ENCODE results near the gene NLK. TPM values are rescaled to one million over a fixed set of nuclear protein-coding genes. Genes with fewer than 3 reads are reported as not detected.

NLK gene
- total RNA-seq, 2 experiments from 2014 or later, result 18.1 to 27.8 TPM

DNA sequence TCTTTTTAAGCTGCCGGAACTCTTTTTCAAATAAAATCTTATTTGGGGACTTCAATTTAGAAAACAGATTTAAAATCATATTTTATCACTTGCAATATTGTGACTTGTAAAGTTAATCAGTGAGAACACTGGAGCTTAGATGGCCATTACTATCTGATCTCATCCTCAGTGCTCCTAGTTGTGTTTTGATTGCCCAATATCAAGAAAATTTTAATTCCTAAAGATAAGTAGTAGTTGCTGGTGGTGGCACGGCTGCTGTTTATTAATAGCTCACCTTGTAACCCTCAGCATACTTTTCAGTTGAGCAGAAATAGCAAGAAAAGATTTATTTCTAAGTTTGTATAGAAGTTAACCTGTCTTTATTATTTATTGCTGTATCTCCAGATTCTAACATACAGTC, 124.0 kb downstream of the NLK start:
- no peaks in the 10 kb centered on the region for H3K9me2 ChIP-seq (ENCODE audit: insufficient read depth, low read length)
- TF ChIP-seq EZH2phosphoT487 (IDR thresholded peaks at IDR 0.05; ENCODE audit: borderline replicate concordance, low read depth, low read length), result no peak
- TF ChIP-seq, protein P1, sequence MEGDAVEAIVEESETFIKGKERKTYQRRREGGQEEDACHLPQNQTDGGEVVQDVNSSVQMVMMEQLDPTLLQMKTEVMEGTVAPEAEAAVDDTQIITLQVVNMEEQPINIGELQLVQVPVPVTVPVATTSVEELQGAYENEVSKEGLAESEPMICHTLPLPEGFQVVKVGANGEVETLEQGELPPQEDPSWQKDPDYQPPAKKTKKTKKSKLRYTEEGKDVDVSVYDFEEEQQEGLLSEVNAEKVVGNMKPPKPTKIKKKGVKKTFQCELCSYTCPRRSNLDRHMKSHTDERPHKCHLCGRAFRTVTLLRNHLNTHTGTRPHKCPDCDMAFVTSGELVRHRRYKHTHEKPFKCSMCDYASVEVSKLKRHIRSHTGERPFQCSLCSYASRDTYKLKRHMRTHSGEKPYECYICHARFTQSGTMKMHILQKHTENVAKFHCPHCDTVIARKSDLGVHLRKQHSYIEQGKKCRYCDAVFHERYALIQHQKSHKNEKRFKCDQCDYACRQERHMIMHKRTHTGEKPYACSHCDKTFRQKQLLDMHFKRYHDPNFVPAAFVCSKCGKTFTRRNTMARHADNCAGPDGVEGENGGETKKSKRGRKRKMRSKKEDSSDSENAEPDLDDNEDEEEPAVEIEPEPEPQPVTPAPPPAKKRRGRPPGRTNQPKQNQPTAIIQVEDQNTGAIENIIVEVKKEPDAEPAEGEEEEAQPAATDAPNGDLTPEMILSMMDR (conservative IDR thresholded peaks at IDR 0.05; ENCODE audit: low read length), result no peak
- H3K36me3 ChIP-seq (ENCODE audit: insufficient read depth, low read length), result peaks cover 15% of the 10 kb centered on the region; the same call in 1 of the 2 replicates
- ChIA-PET CTCF (ENCODE audit: unreplicated experiment) (no interaction called here), POLR2A (no interaction called here)
- no peak overlapping the region for H2AFZ ChIP-seq (ENCODE audit: low read length)
- no peaks in the 10 kb centered on the region for H3K79me2 ChIP-seq (ENCODE audit: insufficient read depth, low read depth, low read length)
- H3K27ac ChIP-seq (ENCODE audit: low read depth, low read length, poor library complexity, severe bottlenecking), result no peak overlapping the region
- intact Hi-C loops (cut with micrococcal nuclease; ENCODE audit: unreplicated experiment), result no loop called here
- H3K9me3 ChIP-seq (ENCODE audit: low read length), result no peaks in the 10 kb centered on the region
- no peaks in the 10 kb centered on the region for H4K20me1 ChIP-seq (ENCODE audit: insufficient read depth, low read length)
- no peak overlapping the region for H3K4me3 ChIP-seq (ENCODE audit: low read depth, low read length, poor library complexity, severe bottlenecking)
- DNase-seq (ENCODE audit: low spot score), result no peak
- BruUV-seq (replicated peaks), result no TSS peak
- H3K4me2 ChIP-seq (ENCODE audit: low read length), result no peak overlapping the region
- H3K4me1 ChIP-seq (ENCODE audit: insufficient read depth, low read length, poor library complexity, severe bottlenecking), result no peaks in the 10 kb centered on the region

DNA sequence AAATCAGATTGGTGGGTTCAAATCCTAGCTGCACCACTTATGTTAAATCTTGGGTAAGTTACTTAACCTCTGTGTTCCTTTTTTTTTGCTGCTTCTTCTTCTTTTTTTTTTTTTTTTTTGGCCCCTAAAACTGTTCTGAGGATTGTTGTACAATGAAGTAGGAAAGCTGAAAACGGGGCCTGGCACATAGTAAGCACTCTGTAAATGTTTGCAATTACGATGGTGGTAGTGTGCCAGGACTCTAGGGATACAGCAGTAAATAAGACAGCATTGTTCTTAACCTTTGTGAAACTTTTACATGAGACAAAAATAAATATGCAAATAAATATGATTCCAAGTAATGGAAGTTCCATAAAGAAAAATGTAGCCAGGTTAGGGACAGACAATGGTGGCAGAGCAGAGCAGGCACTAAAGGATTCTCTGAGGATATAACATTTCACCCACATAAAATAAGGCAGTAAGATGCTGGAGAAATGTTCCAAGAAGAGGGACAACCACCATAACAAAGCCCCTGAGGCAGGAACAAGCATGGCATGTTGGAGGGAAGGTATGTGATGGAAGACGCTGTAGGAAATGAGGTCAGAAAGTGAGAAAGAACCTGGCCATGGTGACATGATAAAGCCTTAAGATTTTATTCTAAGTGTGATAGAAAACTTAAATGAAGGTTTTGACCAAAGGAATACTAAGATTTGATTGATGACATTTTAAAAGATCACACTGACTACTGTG, 127.3 kb downstream of the NLK start:
- no peaks in the 10 kb centered on the region for H3K79me2 ChIP-seq (ENCODE audit: insufficient read depth, low read depth, low read length)
- TF ChIP-seq EZH2phosphoT487 (IDR thresholded peaks at IDR 0.05; ENCODE audit: borderline replicate concordance, low read depth, low read length), result no peak
- TF ChIP-seq, protein P1 (conservative IDR thresholded peaks at IDR 0.05; ENCODE audit: low read length), result no peak

DNA sequence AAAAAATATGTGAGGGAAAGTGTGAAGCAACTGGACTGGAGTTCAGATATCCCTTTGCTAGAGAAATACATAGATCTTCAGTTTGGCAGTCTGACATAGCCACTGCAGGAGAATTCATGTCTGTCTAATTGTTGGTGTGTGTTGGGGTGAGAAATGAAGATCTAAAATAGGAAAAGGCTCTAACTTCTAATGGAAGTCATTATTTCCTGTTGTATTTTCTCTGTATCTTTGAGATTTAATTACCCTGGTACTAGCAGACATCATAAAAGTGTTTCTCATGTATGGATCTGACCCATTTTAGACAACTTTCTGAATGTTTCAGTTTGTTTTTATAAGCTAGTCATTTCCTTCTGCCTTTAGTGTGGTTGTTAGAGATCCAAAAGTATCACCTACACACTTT, 128.3 kb downstream of the NLK start:
- no peak overlapping the region for H2AFZ ChIP-seq (ENCODE audit: low read length)
- no peaks in the 10 kb centered on the region for H4K20me1 ChIP-seq (ENCODE audit: insufficient read depth, low read length)
- no peak overlapping the region for H3K27ac ChIP-seq (ENCODE audit: low read depth, low read length, poor library complexity, severe bottlenecking)
- H3K9me3 ChIP-seq (ENCODE audit: low read length), result no peaks in the 10 kb centered on the region
- H3K36me3 ChIP-seq (ENCODE audit: insufficient read depth, low read length), result peaks cover 28% of the 10 kb centered on the region; the same call in 1 of the 2 replicates
- BruUV-seq (replicated peaks), result no TSS peak
- ChIA-PET CTCF (ENCODE audit: unreplicated experiment) (no interaction called here), POLR2A (interaction anchor here (0.6 to 1.9 kb wide), 2 partner anchors 9 to 318 kb away, joined by 3 to 4 read pairs; no protein-coding TSS in a partner anchor)
- no peaks in the 10 kb centered on the region for H3K4me1 ChIP-seq (ENCODE audit: insufficient read depth, low read length, poor library complexity, severe bottlenecking)
- intact Hi-C loops (cut with micrococcal nuclease; ENCODE audit: unreplicated experiment), result no loop called here
- no peak overlapping the region for H3K4me3 ChIP-seq (ENCODE audit: low read depth, low read length, poor library complexity, severe bottlenecking)
- H3K79me2 ChIP-seq (ENCODE audit: insufficient read depth, low read depth, low read length), result no peaks in the 10 kb centered on the region
- H3K9me2 ChIP-seq (ENCODE audit: insufficient read depth, low read length), result no peaks in the 10 kb centered on the region
- DNase-seq (ENCODE audit: low spot score), result no peak
- TF ChIP-seq, protein P1 (conservative IDR thresholded peaks at IDR 0.05; ENCODE audit: low read length), result no peak
- TF ChIP-seq EZH2phosphoT487 (IDR thresholded peaks at IDR 0.05; ENCODE audit: borderline replicate concordance, low read depth, low read length), result no peak
- H3K4me2 ChIP-seq (ENCODE audit: low read length), result no peak overlapping the region

More for the DNA sequence above, 127.3 kb downstream of the NLK start:
- DNase-seq (ENCODE audit: low spot score), result no peak
- no TSS peak for BruUV-seq (replicated peaks)
- Histone ChIP-seq H3K36me3 (ENCODE audit: insufficient read depth, low read length) (peaks cover 28% of the 10 kb centered on the region; the same call in 1 of the 2 replicates), H4K20me1 (ENCODE audit: insufficient read depth, low read length) (no peaks in the 10 kb centered on the region), H3K9me3 (ENCODE audit: low read length) (no peaks in the 10 kb centered on the region), H3K27ac (ENCODE audit: low read depth, low read length, poor library complexity, severe bottlenecking) (no peak overlapping the region), H3K4me3 (ENCODE audit: low read depth, low read length, poor library complexity, severe bottlenecking) (no peak overlapping the region), H3K4me2 (ENCODE audit: low read length) (no peak overlapping the region), H3K9me2 (ENCODE audit: insufficient read depth, low read length) (no peaks in the 10 kb centered on the region), H3K4me1 (ENCODE audit: insufficient read depth, low read length, poor library complexity, severe bottlenecking) (no peaks in the 10 kb centered on the region), H2AFZ (ENCODE audit: low read length) (no peak overlapping the region)
- intact Hi-C loops (cut with micrococcal nuclease; ENCODE audit: unreplicated experiment), result no loop called here
- CTCF ChIA-PET (ENCODE audit: unreplicated experiment), result no interaction called here
- POLR2A ChIA-PET, result interaction anchor here (0.9 to 1.9 kb wide), 2 partner anchors 8 to 11 kb away, joined by 3 to 4 read pairs; no protein-coding TSS in a partner anchor

Data from OCI-LY7 (cell line).